ENCODE data around the gene TXK.

TXK gene

DNA sequence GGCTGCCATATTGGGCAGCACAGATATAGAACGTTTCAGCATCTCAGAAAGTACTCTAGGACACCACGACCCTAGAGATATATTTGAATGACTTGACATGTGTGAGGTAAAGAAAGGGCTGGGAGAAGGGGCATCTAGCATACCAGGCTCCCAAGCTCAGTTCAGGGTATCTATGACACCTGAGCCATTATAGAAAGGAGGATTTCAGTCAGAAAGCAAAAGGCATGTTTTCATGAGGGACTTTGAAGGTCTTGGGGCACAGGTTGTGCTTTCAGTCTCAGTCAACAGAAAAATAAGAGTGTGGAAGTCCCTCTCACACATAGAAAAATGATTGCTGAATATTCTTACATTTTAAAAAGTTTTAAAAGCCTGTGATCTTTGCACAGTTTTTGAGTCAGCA lies 65.9 kb downstream of the TXK start:
- no peaks in the 10 kb centered on the region for H3K27me3 ChIP-seq (ENCODE audit: insufficient read depth, poor library complexity, severe bottlenecking)
- H3K4me3 ChIP-seq (replicated peaks; ENCODE audit: insufficient read depth, low read length), result no peak overlapping the region
- DNase-seq (ENCODE audit: low read depth in 1 of 2, low spot score in 1 of 2), result no peak
- TF ChIP-seq GABPA (IDR thresholded peaks at IDR 0.05; ENCODE audit: low read depth), result no peak
- no peak for TF ChIP-seq SPI1 (IDR thresholded peaks at IDR 0.05; ENCODE audit: borderline replicate concordance, low read depth)
- TF ChIP-seq, protein P1, sequence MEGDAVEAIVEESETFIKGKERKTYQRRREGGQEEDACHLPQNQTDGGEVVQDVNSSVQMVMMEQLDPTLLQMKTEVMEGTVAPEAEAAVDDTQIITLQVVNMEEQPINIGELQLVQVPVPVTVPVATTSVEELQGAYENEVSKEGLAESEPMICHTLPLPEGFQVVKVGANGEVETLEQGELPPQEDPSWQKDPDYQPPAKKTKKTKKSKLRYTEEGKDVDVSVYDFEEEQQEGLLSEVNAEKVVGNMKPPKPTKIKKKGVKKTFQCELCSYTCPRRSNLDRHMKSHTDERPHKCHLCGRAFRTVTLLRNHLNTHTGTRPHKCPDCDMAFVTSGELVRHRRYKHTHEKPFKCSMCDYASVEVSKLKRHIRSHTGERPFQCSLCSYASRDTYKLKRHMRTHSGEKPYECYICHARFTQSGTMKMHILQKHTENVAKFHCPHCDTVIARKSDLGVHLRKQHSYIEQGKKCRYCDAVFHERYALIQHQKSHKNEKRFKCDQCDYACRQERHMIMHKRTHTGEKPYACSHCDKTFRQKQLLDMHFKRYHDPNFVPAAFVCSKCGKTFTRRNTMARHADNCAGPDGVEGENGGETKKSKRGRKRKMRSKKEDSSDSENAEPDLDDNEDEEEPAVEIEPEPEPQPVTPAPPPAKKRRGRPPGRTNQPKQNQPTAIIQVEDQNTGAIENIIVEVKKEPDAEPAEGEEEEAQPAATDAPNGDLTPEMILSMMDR (IDR thresholded peaks at IDR 0.05; ENCODE audit: insufficient read depth, low read length), result no peak
- no peak for TF ChIP-seq POLR2AphosphoS5 (IDR thresholded peaks at IDR 0.05; ENCODE audit: low read depth)
- TF ChIP-seq, protein P2, sequence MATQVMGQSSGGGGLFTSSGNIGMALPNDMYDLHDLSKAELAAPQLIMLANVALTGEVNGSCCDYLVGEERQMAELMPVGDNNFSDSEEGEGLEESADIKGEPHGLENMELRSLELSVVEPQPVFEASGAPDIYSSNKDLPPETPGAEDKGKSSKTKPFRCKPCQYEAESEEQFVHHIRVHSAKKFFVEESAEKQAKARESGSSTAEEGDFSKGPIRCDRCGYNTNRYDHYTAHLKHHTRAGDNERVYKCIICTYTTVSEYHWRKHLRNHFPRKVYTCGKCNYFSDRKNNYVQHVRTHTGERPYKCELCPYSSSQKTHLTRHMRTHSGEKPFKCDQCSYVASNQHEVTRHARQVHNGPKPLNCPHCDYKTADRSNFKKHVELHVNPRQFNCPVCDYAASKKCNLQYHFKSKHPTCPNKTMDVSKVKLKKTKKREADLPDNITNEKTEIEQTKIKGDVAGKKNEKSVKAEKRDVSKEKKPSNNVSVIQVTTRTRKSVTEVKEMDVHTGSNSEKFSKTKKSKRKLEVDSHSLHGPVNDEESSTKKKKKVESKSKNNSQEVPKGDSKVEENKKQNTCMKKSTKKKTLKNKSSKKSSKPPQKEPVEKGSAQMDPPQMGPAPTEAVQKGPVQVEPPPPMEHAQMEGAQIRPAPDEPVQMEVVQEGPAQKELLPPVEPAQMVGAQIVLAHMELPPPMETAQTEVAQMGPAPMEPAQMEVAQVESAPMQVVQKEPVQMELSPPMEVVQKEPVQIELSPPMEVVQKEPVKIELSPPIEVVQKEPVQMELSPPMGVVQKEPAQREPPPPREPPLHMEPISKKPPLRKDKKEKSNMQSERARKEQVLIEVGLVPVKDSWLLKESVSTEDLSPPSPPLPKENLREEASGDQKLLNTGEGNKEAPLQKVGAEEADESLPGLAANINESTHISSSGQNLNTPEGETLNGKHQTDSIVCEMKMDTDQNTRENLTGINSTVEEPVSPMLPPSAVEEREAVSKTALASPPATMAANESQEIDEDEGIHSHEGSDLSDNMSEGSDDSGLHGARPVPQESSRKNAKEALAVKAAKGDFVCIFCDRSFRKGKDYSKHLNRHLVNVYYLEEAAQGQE (IDR thresholded peaks at IDR 0.05; ENCODE audit: insufficient replicate concordance, low read depth), result no peak
- H3K27ac ChIP-seq (replicated peaks), result no peak overlapping the region

DNA sequence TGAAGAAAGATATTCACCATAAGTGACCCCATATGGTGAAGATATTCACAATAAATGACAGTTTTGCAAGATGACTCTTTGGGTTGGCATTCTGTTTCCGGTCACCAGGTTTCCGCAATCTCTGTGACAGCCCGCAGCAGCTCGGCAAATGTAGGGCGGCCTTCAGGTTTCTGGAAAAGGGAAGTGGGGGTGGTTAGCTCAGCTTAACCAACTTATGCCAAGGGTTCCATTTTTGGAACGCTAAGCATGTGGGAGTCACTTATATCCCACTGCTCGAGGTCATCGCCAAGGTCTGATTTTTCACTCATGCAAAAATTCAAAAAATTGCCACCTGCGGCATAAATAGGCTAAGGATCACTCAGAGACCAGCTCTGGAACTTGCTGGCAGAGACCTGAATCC lies 66.5 kb downstream of the TXK start:
- peak in 1 of 2 experiments; percentile 84 for DNase-seq (ENCODE audit: low read depth in 1 of 2, low spot score in 1 of 2)
- Histone ChIP-seq H3K4me3 (replicated peaks; ENCODE audit: insufficient read depth, low read length) (no peak overlapping the region), H3K27me3 (ENCODE audit: insufficient read depth, poor library complexity, severe bottlenecking) (no peaks in the 10 kb centered on the region), H3K27ac (replicated peaks) (no peak overlapping the region)
- TF ChIP-seq, protein P1 (IDR thresholded peaks at IDR 0.05; ENCODE audit: insufficient read depth, low read length), result no peak
- peak; percentile 96 for TF ChIP-seq SPI1 (IDR thresholded peaks at IDR 0.05; ENCODE audit: borderline replicate concordance, low read depth)
- peak; percentile 45; the same call in 1 of the 2 replicates for TF ChIP-seq POLR2AphosphoS5 (IDR thresholded peaks at IDR 0.05; ENCODE audit: low read depth)
- 0 out of 2 replicates have a peak, but pooled peaks have one; percentile 46 for TF ChIP-seq GABPA (IDR thresholded peaks at IDR 0.05; ENCODE audit: low read depth)
- TF ChIP-seq, protein P2 (IDR thresholded peaks at IDR 0.05; ENCODE audit: insufficient replicate concordance, low read depth), result no peak

DNA sequence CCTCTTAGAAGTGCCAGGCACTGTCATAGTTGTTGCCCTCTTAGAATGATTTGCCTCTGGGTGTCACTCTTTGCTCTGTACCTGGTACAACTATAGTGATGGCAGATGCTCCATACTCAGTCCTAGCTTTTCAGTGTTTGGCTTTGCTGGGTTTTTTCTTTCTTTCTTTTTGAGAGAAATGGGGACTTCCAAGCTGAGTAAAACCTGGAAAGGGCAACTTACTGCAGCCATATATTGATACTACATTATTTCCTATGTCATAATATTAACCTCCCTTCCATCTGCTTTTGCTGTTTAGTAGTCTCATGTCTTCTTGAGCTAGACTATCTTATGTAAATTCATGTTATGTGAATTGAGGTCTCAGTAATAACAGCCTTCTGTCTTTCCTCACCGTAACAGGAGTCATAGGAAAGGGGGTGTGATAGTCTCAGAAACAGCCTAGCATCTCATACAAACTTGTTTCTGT lies 68.4 kb downstream of the TXK start:
- DNase-seq (ENCODE audit: low read depth in 1 of 2, low spot score in 1 of 2), result no peak
- no peak overlapping the region for H3K4me3 ChIP-seq (replicated peaks; ENCODE audit: insufficient read depth, low read length)
- no peaks in the 10 kb centered on the region for H3K27me3 ChIP-seq (ENCODE audit: insufficient read depth, poor library complexity, severe bottlenecking)
- TF ChIP-seq, protein P1 (IDR thresholded peaks at IDR 0.05; ENCODE audit: insufficient read depth, low read length), result no peak
- TF ChIP-seq POLR2AphosphoS5 (IDR thresholded peaks at IDR 0.05; ENCODE audit: low read depth), result no peak
- TF ChIP-seq GABPA (IDR thresholded peaks at IDR 0.05; ENCODE audit: low read depth), result no peak
- TF ChIP-seq SPI1 (IDR thresholded peaks at IDR 0.05; ENCODE audit: borderline replicate concordance, low read depth), result no peak
- TF ChIP-seq, protein P2 (IDR thresholded peaks at IDR 0.05; ENCODE audit: insufficient replicate concordance, low read depth), result no peak
- no peak overlapping the region for H3K27ac ChIP-seq (replicated peaks)
